ENCODE data around the gene SLC26A11. TPM values are rescaled to one million over a fixed set of nuclear protein-coding genes. Genes with fewer than 3 reads are reported as not detected.
A peak's percentile ranks its signal among the peaks of the same experiment; 100 is the strongest.

The SLC26A11 gene
- total and polyA plus RNA-seq, 2 of the 13 experiments (the other 11 are each of a cell fraction or from before 2014, with no cell fraction given): 8.7 to 13.2 TPM

GRCh38 chr17:80263253-80264204 lies 43.3 kb downstream of the SLC26A11 start (continued):
- TF ChIP-seq, protein P1, sequence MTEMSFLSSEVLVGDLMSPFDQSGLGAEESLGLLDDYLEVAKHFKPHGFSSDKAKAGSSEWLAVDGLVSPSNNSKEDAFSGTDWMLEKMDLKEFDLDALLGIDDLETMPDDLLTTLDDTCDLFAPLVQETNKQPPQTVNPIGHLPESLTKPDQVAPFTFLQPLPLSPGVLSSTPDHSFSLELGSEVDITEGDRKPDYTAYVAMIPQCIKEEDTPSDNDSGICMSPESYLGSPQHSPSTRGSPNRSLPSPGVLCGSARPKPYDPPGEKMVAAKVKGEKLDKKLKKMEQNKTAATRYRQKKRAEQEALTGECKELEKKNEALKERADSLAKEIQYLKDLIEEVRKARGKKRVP (CRISPR knock-in tag; IDR thresholded peaks at IDR 0.05): peak in 1 of 2 experiments; percentile 57; a peak in 1 of 4 replicates
- TF ChIP-seq ZNF660 (CRISPR knock-in tag; IDR thresholded peaks at IDR 0.05; ENCODE audit: borderline replicate concordance, low read depth): no peak
- 0 out of 2 replicates have a peak, but pooled peaks have one; percentile 60 for TF ChIP-seq ZNF776 (CRISPR knock-in tag; IDR thresholded peaks at IDR 0.05)
- TF ChIP-seq ZNF704 (CRISPR knock-in tag; IDR thresholded peaks at IDR 0.05; ENCODE audit: borderline replicate concordance): no peak
- peak; percentile 78 for TF ChIP-seq HDAC2 (CRISPR knock-in tag; IDR thresholded peaks at IDR 0.05)
- peak; percentile 69; the same call in 1 of the 2 replicates for TF ChIP-seq HOXA5 (CRISPR knock-in tag; IDR thresholded peaks at IDR 0.05)
- TF ChIP-seq ZNF713 (CRISPR knock-in tag; IDR thresholded peaks at IDR 0.05): no peak
- no peak for TF ChIP-seq RNF2 (conservative IDR thresholded peaks at IDR 0.05; ENCODE audit: low read depth)
- 0 out of 2 replicates have a peak, but pooled peaks have one; percentile 81 for TF ChIP-seq ZNF44 (CRISPR knock-in tag; IDR thresholded peaks at IDR 0.05)
- TF ChIP-seq ZNF576 (CRISPR knock-in tag; IDR thresholded peaks at IDR 0.05): no peak
- no peak; the same call in 1 of the 2 replicates for TF ChIP-seq RBFOX2 (IDR thresholded peaks at IDR 0.05; ENCODE audit: low read depth, low read length)
- TF ChIP-seq, protein P2, sequence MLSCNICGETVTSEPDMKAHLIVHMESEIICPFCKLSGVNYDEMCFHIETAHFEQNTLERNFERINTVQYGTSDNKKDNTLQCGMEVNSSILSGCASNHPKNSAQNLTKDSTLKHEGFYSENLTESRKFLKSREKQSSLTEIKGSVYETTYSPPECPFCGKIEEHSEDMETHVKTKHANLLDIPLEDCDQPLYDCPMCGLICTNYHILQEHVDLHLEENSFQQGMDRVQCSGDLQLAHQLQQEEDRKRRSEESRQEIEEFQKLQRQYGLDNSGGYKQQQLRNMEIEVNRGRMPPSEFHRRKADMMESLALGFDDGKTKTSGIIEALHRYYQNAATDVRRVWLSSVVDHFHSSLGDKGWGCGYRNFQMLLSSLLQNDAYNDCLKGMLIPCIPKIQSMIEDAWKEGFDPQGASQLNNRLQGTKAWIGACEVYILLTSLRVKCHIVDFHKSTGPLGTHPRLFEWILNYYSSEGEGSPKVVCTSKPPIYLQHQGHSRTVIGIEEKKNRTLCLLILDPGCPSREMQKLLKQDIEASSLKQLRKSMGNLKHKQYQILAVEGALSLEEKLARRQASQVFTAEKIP (CRISPR knock-in tag; IDR thresholded peaks at IDR 0.05; ENCODE audit: borderline replicate concordance): no peak
- 0 out of 2 replicates have a peak, but pooled peaks have one; percentile 66 for TF ChIP-seq DNMT3B (CRISPR knock-in tag; conservative IDR thresholded peaks at IDR 0.05)
- peak; percentile 46 for TF ChIP-seq ZNF781 (CRISPR knock-in tag; IDR thresholded peaks at IDR 0.05; ENCODE audit: borderline replicate concordance, not compliant biosample characterization)
- TF ChIP-seq ZNF260 (CRISPR knock-in tag; IDR thresholded peaks at IDR 0.05; ENCODE audit: borderline replicate concordance, low read depth): no peak
- TF ChIP-seq, protein P3, sequence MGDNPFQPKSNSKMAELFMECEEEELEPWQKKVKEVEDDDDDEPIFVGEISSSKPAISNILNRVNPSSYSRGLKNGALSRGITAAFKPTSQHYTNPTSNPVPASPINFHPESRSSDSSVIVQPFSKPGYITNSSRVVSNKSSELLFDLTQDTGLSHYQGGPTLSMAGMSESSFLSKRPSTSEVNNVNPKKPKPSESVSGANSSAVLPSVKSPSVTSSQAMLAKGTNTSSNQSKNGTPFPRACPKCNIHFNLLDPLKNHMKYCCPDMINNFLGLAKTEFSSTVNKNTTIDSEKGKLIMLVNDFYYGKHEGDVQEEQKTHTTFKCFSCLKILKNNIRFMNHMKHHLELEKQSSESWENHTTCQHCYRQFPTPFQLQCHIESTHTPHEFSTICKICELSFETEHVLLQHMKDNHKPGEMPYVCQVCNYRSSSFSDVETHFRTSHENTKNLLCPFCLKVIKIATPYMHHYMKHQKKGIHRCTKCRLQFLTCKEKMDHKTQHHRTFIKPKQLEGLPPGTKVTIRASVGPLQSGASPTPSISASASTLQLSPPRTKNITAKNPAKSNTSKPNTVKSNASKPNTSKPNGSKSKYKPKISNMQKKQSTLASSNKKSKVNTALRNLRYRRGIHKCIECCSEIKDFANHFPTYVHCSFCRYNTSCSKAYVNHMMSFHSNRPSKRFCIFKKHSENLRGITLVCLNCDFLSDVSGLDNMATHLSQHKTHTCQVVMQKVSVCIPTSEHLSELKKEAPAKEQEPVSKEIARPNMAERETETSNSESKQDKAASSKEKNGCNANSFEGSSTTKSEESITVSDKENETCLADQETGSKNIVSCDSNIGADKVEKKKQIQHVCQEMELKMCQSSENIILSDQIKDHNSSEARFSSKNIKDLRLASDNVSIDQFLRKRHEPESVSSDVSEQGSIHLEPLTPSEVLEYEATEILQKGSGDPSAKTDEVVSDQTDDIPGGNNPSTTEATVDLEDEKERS (CRISPR knock-in tag; IDR thresholded peaks at IDR 0.05): peak; percentile 63; the same call in 1 of the 2 replicates
- no peak for TF ChIP-seq ZNF737 (CRISPR knock-in tag; IDR thresholded peaks at IDR 0.05; ENCODE audit: borderline replicate concordance)
- TF ChIP-seq ZNF569 (CRISPR knock-in tag; IDR thresholded peaks at IDR 0.05; ENCODE audit: borderline replicate concordance): no peak
- no peak for TF ChIP-seq MTA1 (CRISPR knock-in tag; IDR thresholded peaks at IDR 0.05; ENCODE audit: borderline replicate concordance)
- no peak for TF ChIP-seq MBNL3 (CRISPR knock-in tag; conservative IDR thresholded peaks at IDR 0.05)

Data from HepG2 (cell line).